GM19025 (cell line): ENCODE data around the gene KCNJ9.

Source experiments
- ATAC-seq: cut with Tn5 transposase; IDR thresholded peaks from one replicate; pipeline ENCODE4 v1.9.1; 2021; ENCODE audit warnings: mild to moderate bottlenecking, low read depth, moderate library complexity; ENCODE audit not compliant: unreplicated experiment

The KCNJ9 gene

DNA sequence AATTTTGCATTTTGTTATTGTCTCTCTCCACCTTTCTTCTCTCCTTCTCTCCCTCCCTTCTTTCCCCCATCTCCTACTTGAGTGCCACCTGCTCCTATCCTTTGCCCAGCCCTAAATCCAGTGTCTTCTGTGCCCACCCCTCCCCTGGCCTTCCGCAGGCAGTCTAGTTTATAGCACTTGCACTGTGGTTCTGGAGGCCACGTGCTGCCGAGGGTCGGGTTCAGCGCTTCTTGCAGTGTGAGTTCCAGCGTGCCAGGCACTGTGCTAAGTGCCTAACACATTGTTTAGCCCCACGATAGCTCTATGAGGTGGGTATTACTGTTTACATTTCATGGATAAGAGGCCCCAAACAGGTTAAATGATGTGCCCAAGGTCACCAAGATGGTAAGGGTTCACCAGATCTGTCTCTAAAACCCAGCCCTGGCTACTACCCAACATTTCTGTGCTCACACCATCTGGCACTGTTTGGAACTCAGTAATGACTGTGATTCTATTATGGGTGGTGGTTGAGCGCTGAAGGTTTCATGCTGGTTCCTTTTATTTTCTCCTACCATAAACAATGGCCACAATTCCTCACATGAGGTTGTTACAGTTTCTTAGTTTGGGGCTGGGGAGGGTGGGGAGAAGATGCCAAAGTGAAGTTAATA is 56.0 kb downstream of the KCNJ9 start:
- no peak for ATAC-seq

DNA sequence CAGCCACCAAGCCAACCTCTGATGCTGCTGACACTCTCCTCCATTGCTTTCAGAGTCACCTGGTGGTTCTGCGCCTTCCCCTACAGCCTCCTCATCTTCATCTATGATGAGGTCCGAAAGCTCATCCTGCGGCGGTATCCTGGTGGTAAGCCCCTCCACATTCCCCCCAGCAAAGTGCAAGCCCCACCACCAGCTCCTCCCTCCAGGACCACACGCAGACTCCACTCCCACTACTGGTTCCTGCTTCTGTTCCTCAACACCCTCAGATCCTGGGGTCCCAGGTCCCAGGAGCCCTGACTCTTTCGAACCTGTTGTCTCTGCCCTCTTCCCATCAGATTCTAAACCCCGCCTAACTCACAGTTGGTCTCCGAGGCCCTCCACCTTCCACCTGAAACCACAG is 58.5 kb downstream of the KCNJ9 start:
- no peak for ATAC-seq
